Eye (tissue), 1 donor: ENCODE results near the gene SLC4A3.
"Not testable (repeated sequence)": the region's sequence is repeated elsewhere in the genome, so short reads cannot be mapped to it uniquely, and the experiment has no call there.

ENCODE experiments used
- DNase-seq: peaks from one replicate; pipeline ENCODE4 v3.0.0-alpha.2; 2015

SLC4A3 gene

GRCh38 chr2:219651656-219652055 is 24.2 kb downstream of the SLC4A3 start:
- DNase-seq: not testable (repeated sequence)

- no peak for DNase-seq
Observed at GRCh38 chr2:219656526-219656925, 29.1 kb downstream of the SLC4A3 start.

- no peak for DNase-seq
Observed at GRCh38 chr2:219658196-219658846, 30.9 kb downstream of the SLC4A3 start.

GRCh38 chr2:219658874-219659273 is 31.4 kb downstream of the SLC4A3 start:
- no peak for DNase-seq

- DNase-seq: no peak
Observed at GRCh38 chr2:219661197-219661954, 33.9 kb downstream of the SLC4A3 start.

- no peak for DNase-seq
Observed at GRCh38 chr2:219661955-219662395, 34.5 kb downstream of the SLC4A3 start.

- no peak for DNase-seq
Observed at GRCh38 chr2:219662566-219662965, 35.1 kb downstream of the SLC4A3 start.

- DNase-seq: no peak
Observed at GRCh38 chr2:219663116-219663762, 35.8 kb downstream of the SLC4A3 start.

- DNase-seq: no peak
Observed at GRCh38 chr2:219664041-219664440, 36.6 kb downstream of the SLC4A3 start.

- peak; percentile 48 for DNase-seq
Observed at GRCh38 chr2:219664944-219665343, 37.5 kb downstream of the SLC4A3 start.

GRCh38 chr2:219665926-219666325 is 38.5 kb downstream of the SLC4A3 start:
- no peak for DNase-seq

GRCh38 chr2:219668316-219668715 is 40.9 kb downstream of the SLC4A3 start:
- no peak for DNase-seq

- no peak for DNase-seq
Observed at GRCh38 chr2:219670386-219670785, 43.0 kb downstream of the SLC4A3 start.

- DNase-seq: no peak
Observed at GRCh38 chr2:219671279-219671678, 43.8 kb downstream of the SLC4A3 start.

GRCh38 chr2:219672406-219672805 is 45.0 kb downstream of the SLC4A3 start:
- DNase-seq: no peak

- no peak for DNase-seq
Observed at GRCh38 chr2:219675221-219675620, 47.8 kb downstream of the SLC4A3 start.

- DNase-seq: no peak
Observed at GRCh38 chr2:219676586-219676985, 49.2 kb downstream of the SLC4A3 start.

- DNase-seq: no peak
Observed at GRCh38 chr2:219679041-219679440, 51.6 kb downstream of the SLC4A3 start.

GRCh38 chr2:219679571-219679970 is 52.1 kb downstream of the SLC4A3 start:
- no peak for DNase-seq

- DNase-seq: no peak
Observed at GRCh38 chr2:219680958-219681693, 53.7 kb downstream of the SLC4A3 start.

GRCh38 chr2:219681694-219682300 is 54.4 kb downstream of the SLC4A3 start:
- no peak for DNase-seq

- DNase-seq: not testable (repeated sequence)
Observed at GRCh38 chr2:219683474-219683873, 56.0 kb downstream of the SLC4A3 start.
